Measurements from ENCODE around the gene SAT2.
"Not testable (repeated sequence)": the region's sequence is repeated elsewhere in the genome, so short reads cannot be mapped to it uniquely, and the experiment has no call there.

Gene SAT2

GRCh38 chr17:7634384-7634783 is 6.8 kb upstream of the SAT2 start:
- DNase-seq (ENCODE audit: low read depth in 2 of 2): peak in 1 of 2 donors; percentile 12

DNA sequence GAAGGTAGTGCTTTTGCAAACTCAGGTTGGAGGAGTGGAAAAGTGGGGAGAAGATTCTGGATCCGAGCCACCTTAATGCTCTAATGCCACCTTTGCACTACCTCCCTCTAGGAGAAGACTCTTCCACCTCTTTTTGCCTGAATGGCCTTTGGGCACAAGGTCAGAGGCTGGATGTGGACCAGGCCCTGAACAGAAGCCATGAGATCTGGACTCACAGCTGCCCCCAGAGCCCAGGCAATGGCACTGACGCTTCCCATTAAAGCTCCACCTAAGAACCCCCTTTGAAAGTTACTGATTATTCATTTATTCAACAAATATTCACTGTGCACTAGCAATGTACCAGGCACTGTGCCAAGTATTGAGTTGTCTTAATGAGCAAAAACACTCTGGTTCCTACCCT is 5.5 kb upstream of the SAT2 start:
- DNase-seq (ENCODE audit: low read depth in 2 of 2): no peak

DNA sequence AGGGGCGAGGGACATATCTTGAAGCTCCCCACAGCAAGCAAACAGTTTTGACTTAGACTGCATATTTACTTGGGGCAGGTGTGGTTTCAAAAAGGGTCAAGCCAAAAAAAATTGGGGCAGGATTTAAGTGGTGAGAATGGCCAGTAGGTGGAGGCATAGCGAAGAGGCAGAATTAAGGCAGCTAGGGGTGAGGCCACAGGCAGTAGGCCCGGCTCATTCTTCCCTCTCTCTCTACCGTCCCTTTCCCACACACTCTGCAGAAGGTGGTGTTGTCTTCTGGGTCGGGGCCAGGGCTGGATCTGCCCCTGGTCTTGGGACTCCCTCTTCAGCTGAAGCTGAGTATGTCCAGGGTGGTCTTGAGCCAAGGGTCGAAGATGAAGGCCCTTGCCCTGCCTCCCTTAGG is 4.9 kb upstream of the SAT2 start:
- DNase-seq (ENCODE audit: low read depth in 2 of 2): no peak

DNA sequence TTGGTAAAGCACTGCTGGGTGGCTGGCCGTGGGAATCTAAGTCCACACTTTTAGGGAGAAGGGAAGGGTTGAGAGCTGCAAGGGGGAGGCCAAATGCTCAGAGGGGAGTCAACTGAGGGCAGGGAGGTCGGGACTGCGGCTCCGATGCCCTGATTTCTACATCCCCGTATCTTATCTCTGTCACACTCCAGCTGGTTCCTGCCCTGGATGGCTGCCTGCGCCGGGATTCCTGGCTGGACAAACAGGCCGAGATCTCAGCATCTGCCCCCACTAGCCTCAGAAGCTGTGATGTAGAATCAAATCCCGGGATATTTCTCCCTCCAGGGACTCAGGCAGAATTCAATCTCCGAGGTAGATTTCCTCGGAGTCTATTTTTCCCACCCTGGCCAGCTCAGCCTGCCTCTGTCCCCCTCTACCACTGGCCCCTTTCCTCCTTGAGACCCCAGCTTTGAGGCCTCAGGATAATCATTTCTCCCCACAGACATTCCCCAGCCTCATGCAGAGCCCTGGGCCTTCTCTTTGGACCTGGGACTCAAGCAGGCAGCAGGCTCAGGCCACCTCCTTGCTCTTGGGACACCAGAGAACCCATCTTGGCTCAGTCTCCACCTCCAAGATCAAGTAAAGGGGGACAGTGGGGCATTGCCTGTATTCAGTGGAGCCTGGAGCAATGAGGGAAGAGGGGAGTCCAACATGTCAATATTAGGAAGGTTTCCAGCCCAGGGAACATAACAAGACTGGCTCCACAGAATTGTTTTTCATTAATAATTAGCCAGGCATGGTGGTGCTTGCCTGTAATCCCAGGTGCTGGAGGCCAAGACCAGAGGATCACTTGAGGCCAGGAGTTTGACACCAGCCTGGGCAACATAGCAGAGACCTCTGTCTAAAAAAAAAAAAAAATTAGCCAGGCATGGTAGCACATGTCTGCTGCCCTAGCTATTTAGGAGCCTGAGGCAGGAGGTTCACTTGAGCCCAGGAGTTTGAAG is 4.1 kb upstream of the SAT2 start:
- DNase-seq (ENCODE audit: low read depth in 2 of 2): no peak

GRCh38 chr17:7629939-7630571 is 2.4 kb upstream of the SAT2 start, which contains the start of gene SHBG:
Gene SHBG (plus strand): TSS chr17:7630135. CDS start chr17:7630173, 38 bp downstream.
- no peak for DNase-seq (ENCODE audit: low read depth in 2 of 2)

DNA sequence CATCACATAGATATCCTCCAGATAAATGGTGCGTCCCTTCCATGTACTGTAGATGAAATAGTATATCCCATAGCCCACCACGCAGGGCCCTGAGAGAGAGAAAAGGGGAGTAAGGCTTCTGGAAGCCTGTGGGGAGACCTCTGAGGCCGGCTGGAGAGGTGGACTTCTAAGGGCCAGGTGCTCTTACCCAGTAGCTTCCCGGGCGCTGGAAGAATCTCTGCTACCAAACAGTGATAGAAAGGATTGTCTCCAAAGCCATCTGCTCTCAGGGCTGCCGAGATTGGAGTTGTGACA is 718 bp downstream of the SAT2 start:
- no peak for DNase-seq (ENCODE audit: low read depth in 2 of 2)

GRCh38 chr17:7626307-7626706 is 1.3 kb downstream of the SAT2 start:
- DNase-seq (ENCODE audit: low read depth in 2 of 2): no peak

DNA sequence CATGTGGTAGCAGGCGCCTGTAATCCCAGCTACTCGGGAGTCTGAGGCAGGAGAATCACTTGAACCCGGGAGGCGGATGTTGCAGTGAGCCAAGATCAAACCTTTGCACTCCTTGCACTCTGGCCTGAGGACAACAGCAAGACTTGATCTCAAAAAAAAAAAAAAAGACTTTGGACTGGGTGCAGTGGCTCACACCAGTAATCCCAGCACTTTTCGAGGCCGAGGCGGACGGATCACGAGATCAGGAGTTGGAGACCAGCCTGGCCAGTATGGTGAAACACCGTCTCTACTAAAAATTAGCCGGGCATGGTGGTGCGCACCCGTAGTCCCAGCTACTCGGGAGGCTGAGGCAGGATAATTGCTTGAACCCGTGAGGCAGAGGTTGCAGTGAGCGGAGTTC is 1.9 kb downstream of the SAT2 start:
- not testable (repeated sequence) for DNase-seq (ENCODE audit: low read depth in 2 of 2)

- DNase-seq (ENCODE audit: low read depth in 2 of 2): no peak
These were observed 4.0 kb downstream of the SAT2 start for GRCh38 chr17:7623661-7624060.

GRCh38 chr17:7620835-7621234 is 6.8 kb downstream of the SAT2 start:
- DNase-seq (ENCODE audit: low read depth in 2 of 2): no peak

- no peak for DNase-seq (ENCODE audit: low read depth in 2 of 2)
These were observed 9.0 kb downstream of the SAT2 start for GRCh38 chr17:7618608-7619007.

- no peak for DNase-seq (ENCODE audit: low read depth in 2 of 2)
These were observed 12.3 kb downstream of the SAT2 start for GRCh38 chr17:7615265-7615747.

- peak; percentile 99 for DNase-seq (ENCODE audit: low read depth in 2 of 2)
These were observed 13.0 kb downstream of the SAT2 start, which contains the start of gene FXR2 for GRCh38 chr17:7614425-7615264. Gene FXR2 (minus strand): TSS chr17:7614897. CDS start chr17:7614532, 365 bp downstream.

GRCh38 chr17:7613769-7614424 is 13.7 kb downstream of the SAT2 start:
- no peak for DNase-seq (ENCODE audit: low read depth in 2 of 2)

DNA sequence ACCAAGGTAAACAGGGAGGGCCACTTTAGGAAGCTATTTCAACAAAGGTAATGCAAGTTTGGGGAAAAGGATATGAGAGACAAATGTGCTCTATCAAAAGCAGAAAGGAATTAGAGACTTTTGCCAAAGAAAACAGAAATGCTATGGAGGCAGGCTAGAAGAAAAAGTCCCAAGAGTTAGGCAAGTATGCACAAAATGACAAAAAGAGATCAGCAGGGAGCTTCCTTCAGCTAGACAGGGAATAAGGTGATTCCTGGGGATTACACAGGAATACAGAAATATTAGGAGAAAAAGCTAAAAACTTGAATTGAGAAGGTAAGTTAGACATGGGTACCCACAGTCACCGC is 15.4 kb downstream of the SAT2 start:
- DNase-seq (ENCODE audit: low read depth in 2 of 2): no peak

- no peak for DNase-seq (ENCODE audit: low read depth in 2 of 2)
These were observed 15.9 kb downstream of the SAT2 start for GRCh38 chr17:7611635-7612293.

DNA sequence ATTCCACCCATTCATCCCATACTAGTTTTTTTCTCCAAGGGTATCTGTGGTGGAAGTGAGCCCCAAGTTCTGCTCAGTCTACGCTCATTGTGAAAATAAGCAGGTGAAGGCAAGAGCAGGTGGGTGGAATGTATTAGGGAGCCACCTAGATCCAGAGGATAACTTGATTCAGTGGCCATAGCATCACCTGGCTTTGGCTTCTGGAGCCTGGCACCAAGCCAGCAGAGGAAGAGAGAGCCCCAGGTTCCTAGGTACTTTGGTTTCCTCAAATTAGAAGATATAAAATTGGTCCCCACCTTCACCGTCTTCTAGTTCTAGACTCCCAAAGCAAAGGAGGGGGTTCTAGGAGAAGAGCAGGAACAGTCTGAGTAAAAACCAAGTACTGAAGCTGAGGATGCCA is 17.0 kb downstream of the SAT2 start:
- no peak for DNase-seq (ENCODE audit: low read depth in 2 of 2)

DNA sequence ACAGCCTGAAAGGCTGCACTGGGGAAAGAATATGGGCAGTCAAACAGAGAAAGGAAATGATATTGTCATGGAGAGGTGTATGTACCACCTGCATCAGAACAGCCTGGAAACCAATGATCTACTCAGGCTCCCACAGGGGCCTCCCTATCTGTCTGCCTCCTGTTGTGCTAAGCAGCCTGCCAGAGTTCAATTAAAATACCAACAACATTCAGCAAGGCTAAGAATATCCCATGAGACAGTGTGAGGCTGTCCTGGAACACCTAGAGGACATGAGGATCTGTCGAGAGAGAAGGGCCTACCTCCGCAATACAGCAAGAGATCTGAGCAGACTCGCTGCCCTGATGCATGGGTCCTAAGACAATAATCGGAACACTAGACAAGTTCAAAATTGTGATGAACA is 21.3 kb downstream of the SAT2 start:
- DNase-seq (ENCODE audit: low read depth in 2 of 2): no peak

GRCh38 chr17:7597561-7597960 is 30.1 kb downstream of the SAT2 start:
- DNase-seq (ENCODE audit: low read depth in 2 of 2): not testable (repeated sequence)

DNA sequence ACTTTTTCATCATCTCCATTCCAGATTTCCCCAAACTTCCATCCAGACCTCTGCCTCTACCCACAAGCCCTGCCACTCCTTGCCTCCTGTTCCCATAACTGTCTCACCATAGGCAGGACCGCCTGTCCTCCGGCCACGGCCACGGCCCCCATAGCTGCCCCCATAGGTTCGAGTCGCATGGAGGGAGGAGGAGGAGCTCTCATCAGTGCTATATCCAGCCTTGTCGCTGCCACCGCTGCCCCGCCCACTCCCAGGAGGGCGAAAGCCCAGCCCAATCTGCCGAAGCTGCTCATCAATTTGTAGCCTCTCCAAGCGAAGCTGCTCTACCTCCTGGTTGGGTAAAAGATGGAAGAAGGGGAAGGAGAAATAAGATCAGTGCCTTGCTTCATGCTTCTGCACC is 34.3 kb downstream of the SAT2 start:
- no peak for DNase-seq (ENCODE audit: low read depth in 2 of 2)

GRCh38 chr17:7592422-7593021 is 35.1 kb downstream of the SAT2 start:
- no peak for DNase-seq (ENCODE audit: low read depth in 2 of 2)
